Dendritic cell treated with granulocyte-macrophage colony-stimulating factor and Interleukin-4, amounts not matched to agents 40 ng/mL and 50 ng/mL, for 4 days (primary cell): ENCODE measurements around the gene ZNF341.

Experiments used
- H3K27ac Mint-ChIP-seq: one replicate; pipeline ENCODE4 v1.8.0; 2022; ENCODE audit warnings: mild to moderate bottlenecking, mixed read lengths
- H3K27me3 Mint-ChIP-seq: one replicate; pipeline ENCODE4 v1.8.0; 2022; ENCODE audit warnings: mild to moderate bottlenecking, mixed read lengths
- H3K36me3 Mint-ChIP-seq: one replicate; pipeline ENCODE4 v1.8.0; 2022; ENCODE audit warnings: low read depth, mixed read lengths
- H3K4me1 Mint-ChIP-seq: one replicate; pipeline ENCODE4 v1.8.0; 2022; ENCODE audit warnings: low read depth, mixed read lengths
- H3K4me3 Mint-ChIP-seq: one replicate; pipeline ENCODE4 v1.8.0; 2022; ENCODE audit warnings: mild to moderate bottlenecking, moderate library complexity, mixed read lengths
- H3K9me3 Mint-ChIP-seq: one replicate; pipeline ENCODE4 v1.8.0; 2022; ENCODE audit warnings: mixed read lengths
- intact Hi-C: fragments of 100-400 bp; cut with micrococcal nuclease; formaldehyde crosslinking; loops from one replicate; pipeline ENCODE4 v1.15.0; 2022

Gene ZNF341

GRCh38 chr20:33841436-33841799 lies 109.6 kb downstream of the ZNF341 start:
- no peaks in the 10 kb centered on the region for H3K27me3 Mint-ChIP-seq
- intact Hi-C loops, result loop anchor here (10.0 kb wide), 1 partner anchor 47 kb away; no protein-coding TSS in a partner anchor
- no peaks in the 10 kb centered on the region for H3K9me3 Mint-ChIP-seq
- peaks cover 92% of the 10 kb centered on the region for H3K4me1 Mint-ChIP-seq
- H3K27ac Mint-ChIP-seq, result no peak overlapping the region
- no peak overlapping the region for H3K4me3 Mint-ChIP-seq
- peaks cover 23% of the 10 kb centered on the region for H3K36me3 Mint-ChIP-seq
